ENCODE measurements around the gene CTSH. TPM values are rescaled to one million over a fixed set of nuclear protein-coding genes. Genes with fewer than 3 reads are reported as not detected.

CTSH gene
- total and polyA plus RNA-seq, 2 of the 13 experiments (the other 11 are each of a cell fraction or from before 2014, with no cell fraction given), result 265 to 653 TPM

DNA sequence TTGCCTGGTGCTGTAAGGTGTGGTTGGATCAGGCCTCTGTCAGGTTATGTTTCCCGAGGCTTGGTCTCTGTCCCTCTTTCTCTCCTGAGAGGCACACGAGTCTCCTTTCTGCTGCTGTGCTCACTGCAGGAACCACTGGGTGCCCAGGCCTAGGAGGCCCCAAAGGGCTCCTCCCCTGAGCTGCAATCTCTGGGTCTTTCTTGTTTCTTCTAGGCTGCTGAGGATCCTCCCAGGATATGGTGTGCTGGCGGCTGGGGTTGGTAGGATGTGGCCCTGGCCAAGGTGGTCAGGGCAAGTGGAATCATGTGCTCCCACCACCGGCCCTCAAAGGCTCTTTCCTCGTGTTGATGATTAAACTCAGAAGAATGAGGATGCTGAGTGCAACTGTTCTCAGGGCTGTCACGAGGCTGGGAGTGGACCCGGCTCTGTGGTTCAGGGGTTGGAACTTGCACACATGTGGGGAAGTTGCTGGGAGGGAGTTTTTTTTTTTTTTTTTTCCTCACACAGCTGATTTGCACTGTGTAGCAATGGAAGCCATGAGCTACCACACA is 43.6 kb upstream of the CTSH start (continued):
- TF ChIP-seq, protein P1, sequence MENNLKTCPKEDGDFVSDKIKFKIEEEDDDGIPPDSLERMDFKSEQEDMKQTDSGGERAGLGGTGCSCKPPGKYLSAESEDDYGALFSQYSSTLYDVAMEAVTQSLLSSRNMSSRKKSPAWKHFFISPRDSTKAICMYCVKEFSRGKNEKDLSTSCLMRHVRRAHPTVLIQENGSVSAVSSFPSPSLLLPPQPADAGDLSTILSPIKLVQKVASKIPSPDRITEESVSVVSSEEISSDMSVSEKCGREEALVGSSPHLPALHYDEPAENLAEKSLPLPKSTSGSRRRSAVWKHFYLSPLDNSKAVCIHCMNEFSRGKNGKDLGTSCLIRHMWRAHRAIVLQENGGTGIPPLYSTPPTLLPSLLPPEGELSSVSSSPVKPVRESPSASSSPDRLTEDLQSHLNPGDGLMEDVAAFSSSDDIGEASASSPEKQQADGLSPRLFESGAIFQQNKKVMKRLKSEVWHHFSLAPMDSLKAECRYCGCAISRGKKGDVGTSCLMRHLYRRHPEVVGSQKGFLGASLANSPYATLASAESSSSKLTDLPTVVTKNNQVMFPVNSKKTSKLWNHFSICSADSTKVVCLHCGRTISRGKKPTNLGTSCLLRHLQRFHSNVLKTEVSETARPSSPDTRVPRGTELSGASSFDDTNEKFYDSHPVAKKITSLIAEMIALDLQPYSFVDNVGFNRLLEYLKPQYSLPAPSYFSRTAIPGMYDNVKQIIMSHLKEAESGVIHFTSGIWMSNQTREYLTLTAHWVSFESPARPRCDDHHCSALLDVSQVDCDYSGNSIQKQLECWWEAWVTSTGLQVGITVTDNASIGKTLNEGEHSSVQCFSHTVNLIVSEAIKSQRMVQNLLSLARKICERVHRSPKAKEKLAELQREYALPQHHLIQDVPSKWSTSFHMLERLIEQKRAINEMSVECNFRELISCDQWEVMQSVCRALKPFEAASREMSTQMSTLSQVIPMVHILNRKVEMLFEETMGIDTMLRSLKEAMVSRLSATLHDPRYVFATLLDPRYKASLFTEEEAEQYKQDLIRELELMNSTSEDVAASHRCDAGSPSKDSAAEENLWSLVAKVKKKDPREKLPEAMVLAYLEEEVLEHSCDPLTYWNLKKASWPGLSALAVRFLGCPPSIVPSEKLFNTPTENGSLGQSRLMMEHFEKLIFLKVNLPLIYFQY (CRISPR knock-in tag; IDR thresholded peaks at IDR 0.05; ENCODE audit: borderline replicate concordance), result no peak; the same call in 1 of the 2 replicates
- TF ChIP-seq ZFP62 (CRISPR knock-in tag; IDR thresholded peaks at IDR 0.05), result no peak
- TF ChIP-seq, protein P2, sequence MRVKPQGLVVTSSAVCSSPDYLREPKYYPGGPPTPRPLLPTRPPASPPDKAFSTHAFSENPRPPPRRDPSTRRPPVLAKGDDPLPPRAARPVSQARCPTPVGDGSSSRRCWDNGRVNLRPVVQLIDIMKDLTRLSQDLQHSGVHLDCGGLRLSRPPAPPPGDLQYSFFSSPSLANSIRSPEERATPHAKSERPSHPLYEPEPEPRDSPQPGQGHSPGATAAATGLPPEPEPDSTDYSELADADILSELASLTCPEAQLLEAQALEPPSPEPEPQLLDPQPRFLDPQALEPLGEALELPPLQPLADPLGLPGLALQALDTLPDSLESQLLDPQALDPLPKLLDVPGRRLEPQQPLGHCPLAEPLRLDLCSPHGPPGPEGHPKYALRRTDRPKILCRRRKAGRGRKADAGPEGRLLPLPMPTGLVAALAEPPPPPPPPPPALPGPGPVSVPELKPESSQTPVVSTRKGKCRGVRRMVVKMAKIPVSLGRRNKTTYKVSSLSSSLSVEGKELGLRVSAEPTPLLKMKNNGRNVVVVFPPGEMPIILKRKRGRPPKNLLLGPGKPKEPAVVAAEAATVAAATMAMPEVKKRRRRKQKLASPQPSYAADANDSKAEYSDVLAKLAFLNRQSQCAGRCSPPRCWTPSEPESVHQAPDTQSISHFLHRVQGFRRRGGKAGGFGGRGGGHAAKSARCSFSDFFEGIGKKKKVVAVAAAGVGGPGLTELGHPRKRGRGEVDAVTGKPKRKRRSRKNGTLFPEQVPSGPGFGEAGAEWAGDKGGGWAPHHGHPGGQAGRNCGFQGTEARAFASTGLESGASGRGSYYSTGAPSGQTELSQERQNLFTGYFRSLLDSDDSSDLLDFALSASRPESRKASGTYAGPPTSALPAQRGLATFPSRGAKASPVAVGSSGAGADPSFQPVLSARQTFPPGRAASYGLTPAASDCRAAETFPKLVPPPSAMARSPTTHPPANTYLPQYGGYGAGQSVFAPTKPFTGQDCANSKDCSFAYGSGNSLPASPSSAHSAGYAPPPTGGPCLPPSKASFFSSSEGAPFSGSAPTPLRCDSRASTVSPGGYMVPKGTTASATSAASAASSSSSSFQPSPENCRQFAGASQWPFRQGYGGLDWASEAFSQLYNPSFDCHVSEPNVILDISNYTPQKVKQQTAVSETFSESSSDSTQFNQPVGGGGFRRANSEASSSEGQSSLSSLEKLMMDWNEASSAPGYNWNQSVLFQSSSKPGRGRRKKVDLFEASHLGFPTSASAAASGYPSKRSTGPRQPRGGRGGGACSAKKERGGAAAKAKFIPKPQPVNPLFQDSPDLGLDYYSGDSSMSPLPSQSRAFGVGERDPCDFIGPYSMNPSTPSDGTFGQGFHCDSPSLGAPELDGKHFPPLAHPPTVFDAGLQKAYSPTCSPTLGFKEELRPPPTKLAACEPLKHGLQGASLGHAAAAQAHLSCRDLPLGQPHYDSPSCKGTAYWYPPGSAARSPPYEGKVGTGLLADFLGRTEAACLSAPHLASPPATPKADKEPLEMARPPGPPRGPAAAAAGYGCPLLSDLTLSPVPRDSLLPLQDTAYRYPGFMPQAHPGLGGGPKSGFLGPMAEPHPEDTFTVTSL (CRISPR knock-in tag; IDR thresholded peaks at IDR 0.05; ENCODE audit: borderline replicate concordance), result peak; percentile 66; the same call in 1 of the 2 replicates
- peak; percentile 61; the same call in 1 of the 2 replicates for TF ChIP-seq ZNF772 (CRISPR knock-in tag; IDR thresholded peaks at IDR 0.05)
- TF ChIP-seq MAFK (conservative IDR thresholded peaks at IDR 0.05 in 1 of 2, IDR thresholded peaks at IDR 0.05 in 1 of 2; ENCODE audit: low read length in 2 of 2), result peak in 1 of 2 experiments; percentile 58; a peak in 2 of 4 replicates
- no peak for TF ChIP-seq ZSCAN29 (CRISPR knock-in tag; conservative IDR thresholded peaks at IDR 0.05)
- peak; percentile 72; the same call in 1 of the 2 replicates for TF ChIP-seq PITX1 (CRISPR knock-in tag; IDR thresholded peaks at IDR 0.05)
- TF ChIP-seq NKX3-1 (CRISPR knock-in tag; IDR thresholded peaks at IDR 0.05), result no peak; the same call in none of the 2 replicates
- TF ChIP-seq HMGA1 (CRISPR knock-in tag; conservative IDR thresholded peaks at IDR 0.05), result no peak
- no peak for TF ChIP-seq TBP (CRISPR knock-in tag; IDR thresholded peaks at IDR 0.05)
- TF ChIP-seq NFKBIZ (CRISPR knock-in tag; IDR thresholded peaks at IDR 0.05), result peak; percentile 63; the same call in 1 of the 2 replicates
- no peak for TF ChIP-seq NFATC3 (CRISPR knock-in tag; IDR thresholded peaks at IDR 0.05)
- no peak; the same call in 1 of the 2 replicates for TF ChIP-seq SRY (CRISPR knock-in tag; IDR thresholded peaks at IDR 0.05)
- no peak for TF ChIP-seq ZNF160 (CRISPR knock-in tag; IDR thresholded peaks at IDR 0.05)
- peak; percentile 66; the same call in 1 of the 2 replicates for TF ChIP-seq FOXK2 (IDR thresholded peaks at IDR 0.05)
- no peak; the same call in 1 of the 2 replicates for TF ChIP-seq ZNF136 (CRISPR knock-in tag; IDR thresholded peaks at IDR 0.05; ENCODE audit: low read depth)
- TF ChIP-seq, protein P3, sequence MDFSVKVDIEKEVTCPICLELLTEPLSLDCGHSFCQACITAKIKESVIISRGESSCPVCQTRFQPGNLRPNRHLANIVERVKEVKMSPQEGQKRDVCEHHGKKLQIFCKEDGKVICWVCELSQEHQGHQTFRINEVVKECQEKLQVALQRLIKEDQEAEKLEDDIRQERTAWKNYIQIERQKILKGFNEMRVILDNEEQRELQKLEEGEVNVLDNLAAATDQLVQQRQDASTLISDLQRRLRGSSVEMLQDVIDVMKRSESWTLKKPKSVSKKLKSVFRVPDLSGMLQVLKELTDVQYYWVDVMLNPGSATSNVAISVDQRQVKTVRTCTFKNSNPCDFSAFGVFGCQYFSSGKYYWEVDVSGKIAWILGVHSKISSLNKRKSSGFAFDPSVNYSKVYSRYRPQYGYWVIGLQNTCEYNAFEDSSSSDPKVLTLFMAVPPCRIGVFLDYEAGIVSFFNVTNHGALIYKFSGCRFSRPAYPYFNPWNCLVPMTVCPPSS (IDR thresholded peaks at IDR 0.05), result no peak
- TF ChIP-seq ZNF839 (CRISPR knock-in tag; IDR thresholded peaks at IDR 0.05; ENCODE audit: borderline replicate concordance), result no peak; the same call in 1 of the 2 replicates
- TF ChIP-seq SIN3B (IDR thresholded peaks at IDR 0.05; ENCODE audit: low read length), result no peak
- TF ChIP-seq ZNF17 (CRISPR knock-in tag; IDR thresholded peaks at IDR 0.05), result no peak
